HG02973 (cell line): ENCODE results near the gene SPRY1.

Source experiments
- ATAC-seq: cut with Tn5 transposase; IDR thresholded peaks from one replicate; pipeline ENCODE4 v1.9.1; 2021; ENCODE audit warnings: moderate library complexity; ENCODE audit not compliant: unreplicated experiment

Gene SPRY1

GRCh38 chr4:123438031-123438430, 41.4 kb downstream of the SPRY1 start:
- ATAC-seq: no peak

GRCh38 chr4:123443401-123444289, 47.0 kb downstream of the SPRY1 start:
- peak; percentile 64 for ATAC-seq

- peak; percentile 72 for ATAC-seq
Observed at GRCh38 chr4:123444290-123444731, 47.7 kb downstream of the SPRY1 start.

- no peak for ATAC-seq
Observed at GRCh38 chr4:123446865-123447474, 50.4 kb downstream of the SPRY1 start.

GRCh38 chr4:123449362-123449761, 52.8 kb downstream of the SPRY1 start:
- peak; percentile 13 for ATAC-seq

- peak; percentile 92 for ATAC-seq
Observed at GRCh38 chr4:123449780-123450179, 53.2 kb downstream of the SPRY1 start.

GRCh38 chr4:123450393-123450792, 53.8 kb downstream of the SPRY1 start:
- no peak for ATAC-seq

- no peak for ATAC-seq
Observed at GRCh38 chr4:123452616-123453015, 56.0 kb downstream of the SPRY1 start.

GRCh38 chr4:123453061-123453680, 56.6 kb downstream of the SPRY1 start:
- no peak for ATAC-seq
